ENCODE data around the gene AHDC1. TPM values are rescaled to one million over a fixed set of nuclear protein-coding genes. Genes with fewer than 3 reads are reported as not detected.
"Not testable (repeated sequence)": the region's sequence is repeated elsewhere in the genome, so short reads cannot be mapped to it uniquely, and the experiment has no call there.

The AHDC1 gene
- total and polyA plus RNA-seq, 9 of the 15 experiments (the other 6 are each of a cell fraction or from before 2014, with no cell fraction given): 0.21 to 36.4 (median 4.7) TPM

DNA sequence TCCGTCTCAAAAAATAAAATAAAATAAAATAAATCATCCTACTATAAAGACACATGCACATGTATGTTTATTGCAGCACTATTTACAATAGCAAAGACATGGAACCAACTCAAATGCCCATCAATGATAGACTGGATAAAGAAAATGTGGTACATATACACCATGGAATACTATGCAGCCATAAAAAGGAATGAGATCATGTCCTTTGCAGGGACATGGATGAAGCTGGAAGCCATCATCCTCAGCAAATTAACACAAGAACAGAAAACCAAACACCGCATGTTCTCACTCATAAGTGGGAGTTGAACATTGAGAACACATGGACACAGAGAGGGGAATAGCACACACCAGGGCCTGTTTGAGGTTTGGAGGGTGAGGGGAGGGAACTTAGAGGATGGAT lies 102.8 kb downstream of the AHDC1 start:
- H2AFZ ChIP-seq (ENCODE audit: low read depth, low read length); FAIRE-seq; H3K36me3 ChIP-seq (ENCODE audit: control insufficient read depth, insufficient read depth, low read length); H3K9me1 ChIP-seq (ENCODE audit: control insufficient read depth, insufficient read depth, low read length); in situ Hi-C loops (cut with MboI); H3K79me2 ChIP-seq (ENCODE audit: control insufficient read depth, insufficient read depth, low read length); intact Hi-C loops (cut with micrococcal nuclease); H4K20me1 ChIP-seq (replicated peaks; ENCODE audit: control insufficient read depth, insufficient read depth, low read length); H3K4me2 ChIP-seq (ENCODE audit: insufficient read depth, low read length); POLR2A ChIA-PET; H3K9me3 ChIP-seq (replicated peaks; ENCODE audit: control insufficient read depth, insufficient read depth, low read depth, low read length); ATAC-seq; CTCF ChIA-PET (ENCODE audit: low intra/inter-chr PET ratio); H3K27ac ChIP-seq (ENCODE audit: extremely low read depth, low read depth, low read length); H3K9ac ChIP-seq (ENCODE audit: insufficient read depth in 1 of 2, low read depth in 2 of 2, low read length in 2 of 2); H3K27me3 ChIP-seq (ENCODE audit: control insufficient read depth in 2 of 2, insufficient read depth in 2 of 2, low read length in 2 of 2); DNase-seq (ENCODE audit: extremely low read depth in 1 of 4, low spot score in 3 of 4); BruUV-seq (replicated peaks); H3K4me3 ChIP-seq: not testable (repeated sequence)
- peaks cover 19 to 24% of the 10 kb centered on the region in 2 experiments; a peak in 4 of 5 replicates for H3K4me1 ChIP-seq (replicated peaks in 1 of 2; ENCODE audit: control insufficient read depth in 2 of 2, insufficient read depth in 2 of 2, low read length in 2 of 2)
- WGBS (ENCODE audit: insufficient coverage, low coverage, missing lambda C conversion rate): 93% methylated on average over 2 of the region's 2 CpGs
- peak; percentile 89 for TF ChIP-seq BCOR (IDR thresholded peaks at IDR 0.05)
- TF ChIP-seq KDM1A (IDR thresholded peaks at IDR 0.05): peak in 1 of 2 experiments; percentile 59; a peak in 2 of 4 replicates
- TF ChIP-seq NKRF (IDR thresholded peaks at IDR 0.05; ENCODE audit: borderline replicate concordance): peak; percentile 20; the same call in 1 of the 2 replicates
- TF ChIP-seq RBM25 (IDR thresholded peaks at IDR 0.05; ENCODE audit: low read depth, low read length, severe bottlenecking): peak; percentile 11
- TF ChIP-seq ZNF146 (CRISPR knock-in tag; IDR thresholded peaks at IDR 0.05; ENCODE audit: unreplicated experiment): peak; percentile 75
- TF ChIP-seq HDAC2 (IDR thresholded peaks at IDR 0.05): peak; percentile 45; the same call in 1 of the 2 replicates
- TF ChIP-seq SMARCA5 (IDR thresholded peaks at IDR 0.05): 0 out of 2 replicates have a peak, but pooled peaks have one; percentile 17

All from K562 (cell line).